ENCODE measurements around the gene CEP170B.

GRCh38 chr14:104826861-104827176 lies 38.2 kb upstream of the CEP170B start:
- no peak for TF ChIP-seq KDM5A (IDR thresholded peaks at IDR 0.05)
- no peak for TF ChIP-seq SMC3 (IDR thresholded peaks at IDR 0.05)
- TF ChIP-seq POLR2A (IDR thresholded peaks at IDR 0.05; ENCODE audit: low read length): no peak
- TF ChIP-seq RAD21 (conservative IDR thresholded peaks at IDR 0.05 in 1 of 2, IDR thresholded peaks at IDR 0.05 in 1 of 2): no peak
- TF ChIP-seq CBX8 (IDR thresholded peaks at IDR 0.05): no peak
- no peak for TF ChIP-seq CTCF (IDR thresholded peaks at IDR 0.05)
- TF ChIP-seq NFE2L2 (conservative IDR thresholded peaks at IDR 0.05; ENCODE audit: low read length): no peak
- no peak for TF ChIP-seq RCOR1 (IDR thresholded peaks at IDR 0.05; ENCODE audit: low read depth, low read length)
